Vagina (tissue), 2 donors: ENCODE results near the gene CD69.

Experiments used
- CTCF ChIP-seq, 3 experiments: fragments of 450-650 bp in 2 of 3; fragments of 200-600 bp in 1 of 3; sonication (generic) in 1 of 3; IDR thresholded peaks; one replicate each; pipeline ENCODE4 v1.5.1; 2017 to 2019; ENCODE audit warnings: antibody characterized with exemption in 3 of 3, mild to moderate bottlenecking in 2 of 3, moderate library complexity in 2 of 3
- POLR2A ChIP-seq, 2 donors: fragments of 450-650 bp; IDR thresholded peaks; one replicate each; pipeline ENCODE4 v1.6.1; 2017; ENCODE audit warnings: antibody characterized with exemption in 2 of 2, mild to moderate bottlenecking in 2 of 2, moderate library complexity in 2 of 2

GRCh38 chr12:9757433-9758025, 3.2 kb downstream of the CD69 start:
- no peak for TF ChIP-seq CTCF (IDR thresholded peaks at IDR 0.05)
- no peak for TF ChIP-seq POLR2A (IDR thresholded peaks at IDR 0.05)
